ENCODE measurements around the gene GNB1L.

GNB1L gene

DNA sequence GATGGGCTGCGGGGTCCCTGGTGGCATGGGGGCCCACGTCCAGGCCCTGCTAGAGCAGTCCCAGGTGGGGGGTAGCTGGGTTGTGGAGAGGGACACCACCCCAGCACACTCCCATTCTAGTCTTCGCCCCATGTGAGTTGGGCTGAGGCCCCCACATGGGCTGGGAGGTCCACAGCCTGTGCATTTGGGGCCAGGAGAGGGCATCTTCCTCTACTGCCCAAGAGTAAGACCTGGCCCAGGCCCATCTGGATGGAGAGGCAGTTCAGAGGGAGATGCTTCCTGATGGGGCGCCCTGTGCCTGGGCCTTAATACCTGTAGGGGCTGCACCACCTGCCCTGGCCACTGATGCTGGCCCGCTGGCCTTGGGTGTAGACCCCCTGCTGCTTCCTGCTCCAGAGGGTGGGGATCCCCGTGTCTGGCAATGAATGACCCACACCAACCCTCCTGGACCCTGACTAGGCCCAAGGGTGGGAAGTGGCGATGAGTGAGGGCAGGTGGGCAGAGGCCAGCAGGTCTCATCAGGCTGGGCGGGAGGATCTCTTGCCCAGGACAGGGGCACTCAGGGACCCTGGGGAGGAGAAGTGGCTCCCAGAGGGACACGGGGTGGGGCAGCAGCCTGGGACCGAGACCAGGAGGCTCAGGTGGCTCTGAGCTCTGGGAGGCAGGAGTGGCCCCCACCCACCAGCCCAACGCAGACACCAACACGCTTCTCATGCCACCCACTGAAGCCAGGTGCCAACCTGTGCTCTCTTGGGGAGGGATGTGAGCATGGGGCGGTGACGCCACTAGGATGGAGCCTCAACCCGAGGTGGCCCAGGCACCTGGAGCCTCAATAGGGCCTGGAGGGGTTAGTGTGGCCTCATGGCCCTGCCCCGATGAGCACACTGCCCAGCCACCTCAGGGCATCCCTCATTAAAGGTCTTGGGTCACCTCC is 17.4 kb upstream of the GNB1L start:
- Histone ChIP-seq H3K14ac (ENCODE audit: low read length) (no peak overlapping the region), H3K79me1 (ENCODE audit: low read length) (peaks cover 2% of the 10 kb centered on the region), H2AFZ (ENCODE audit: insufficient read depth, low read length, poor library complexity) (no peak overlapping the region), H4K91ac (ENCODE audit: low read depth, low read length) (no peak overlapping the region), H3K4ac (ENCODE audit: low read depth, low read length) (no peak overlapping the region), H2AK5ac (ENCODE audit: low read length) (no peak overlapping the region), H3K79me2 (ENCODE audit: control insufficient read depth, insufficient read depth, low read length, poor library complexity) (no peaks in the 10 kb centered on the region), H2BK5ac (ENCODE audit: low read depth, low read length, poor library complexity) (no peak overlapping the region), H2BK12ac (ENCODE audit: low read length) (no peak overlapping the region), H3K9me3 (ENCODE audit: insufficient read depth, low read depth, low read length) (peaks cover 1% of the 10 kb centered on the region), H3K4me2 (ENCODE audit: low read length) (no peak overlapping the region), H3K36me3 (ENCODE audit: control insufficient read depth in 1 of 2, insufficient read depth in 2 of 2, low read length in 2 of 2) (no peaks in the 10 kb centered on the region), H4K8ac (ENCODE audit: low read depth, low read length) (no peak overlapping the region), H3K27me3 (ENCODE audit: insufficient read depth, low read length) (no peaks in the 10 kb centered on the region), H2BK120ac (ENCODE audit: insufficient read depth, low read length, poor library complexity) (no peak overlapping the region), H3K4me1 (ENCODE audit: control insufficient read depth in 1 of 2, insufficient read depth in 2 of 2, low read length in 2 of 2) (no peaks in the 10 kb centered on the region), H3K23ac (ENCODE audit: low read length) (no peak overlapping the region), H3K27ac (ENCODE audit: low read depth, low read length) (no peak overlapping the region), H3K4me3 (ENCODE audit: low read depth, low read length) (no peak overlapping the region), H4K12ac (ENCODE audit: low read depth, low read length) (no peak overlapping the region), H3K9ac (ENCODE audit: low read length) (no peak overlapping the region), H3K18ac (ENCODE audit: low read length) (no peak overlapping the region)
- WGBS (ENCODE audit: extremely low coverage, insufficient coverage, insufficient read length), result no CpG with 5 or more reads among the region's 16 CpGs
- DNase-seq, result no peak

GRCh38 chr22:19871023-19871844 is 16.6 kb upstream of the GNB1L start:
- Histone ChIP-seq H4K91ac (ENCODE audit: low read depth, low read length) (no peak overlapping the region), H3K4me1 (ENCODE audit: control insufficient read depth in 1 of 2, insufficient read depth in 2 of 2, low read length in 2 of 2) (no peaks in the 10 kb centered on the region), H2BK5ac (ENCODE audit: low read depth, low read length, poor library complexity) (no peak overlapping the region), H4K12ac (ENCODE audit: low read depth, low read length) (no peak overlapping the region), H3K23ac (ENCODE audit: low read length) (no peak overlapping the region), H3K27me3 (ENCODE audit: insufficient read depth, low read length) (no peaks in the 10 kb centered on the region), H3K79me1 (ENCODE audit: low read length) (peaks cover 2% of the 10 kb centered on the region), H3K9me3 (ENCODE audit: insufficient read depth, low read depth, low read length) (no peaks in the 10 kb centered on the region), H3K4ac (ENCODE audit: low read depth, low read length) (no peak overlapping the region), H3K9ac (ENCODE audit: low read length) (no peak overlapping the region), H3K79me2 (ENCODE audit: control insufficient read depth, insufficient read depth, low read length, poor library complexity) (no peaks in the 10 kb centered on the region), H2BK120ac (ENCODE audit: insufficient read depth, low read length, poor library complexity) (no peak overlapping the region), H3K18ac (ENCODE audit: low read length) (no peak overlapping the region), H2BK12ac (ENCODE audit: low read length) (peak overlapping the region; percentile 38), H3K27ac (ENCODE audit: low read depth, low read length) (no peak overlapping the region), H3K14ac (ENCODE audit: low read length) (peak overlapping the region; percentile 28), H3K4me3 (ENCODE audit: low read depth, low read length) (no peak overlapping the region), H4K8ac (ENCODE audit: low read depth, low read length) (no peak overlapping the region), H2AK5ac (ENCODE audit: low read length) (peak overlapping the region; percentile 35), H2AFZ (ENCODE audit: insufficient read depth, low read length, poor library complexity) (no peak overlapping the region), H3K4me2 (ENCODE audit: low read length) (no peak overlapping the region), H3K36me3 (ENCODE audit: control insufficient read depth in 1 of 2, insufficient read depth in 2 of 2, low read length in 2 of 2) (no peaks in the 10 kb centered on the region)
- WGBS (ENCODE audit: extremely low coverage, insufficient coverage, insufficient read length), result no CpG with 5 or more reads among the region's 19 CpGs
- no peak for DNase-seq

GRCh38 chr22:19870153-19871022 is 15.7 kb upstream of the GNB1L start:
- Histone ChIP-seq H3K9ac (ENCODE audit: low read length) (no peak overlapping the region), H3K4me3 (ENCODE audit: low read depth, low read length) (no peak overlapping the region), H2BK120ac (ENCODE audit: insufficient read depth, low read length, poor library complexity) (no peak overlapping the region), H2BK5ac (ENCODE audit: low read depth, low read length, poor library complexity) (no peak overlapping the region), H3K4ac (ENCODE audit: low read depth, low read length) (no peak overlapping the region), H3K4me1 (ENCODE audit: control insufficient read depth in 1 of 2, insufficient read depth in 2 of 2, low read length in 2 of 2) (no peaks in the 10 kb centered on the region), H2BK12ac (ENCODE audit: low read length) (peak overlapping the region; percentile 42), H2AK5ac (ENCODE audit: low read length) (peak overlapping the region; percentile 13), H4K91ac (ENCODE audit: low read depth, low read length) (peak overlapping the region; percentile 22), H3K79me1 (ENCODE audit: low read length) (peaks cover 2% of the 10 kb centered on the region), H3K27ac (ENCODE audit: low read depth, low read length) (no peak overlapping the region), H3K36me3 (ENCODE audit: control insufficient read depth in 1 of 2, insufficient read depth in 2 of 2, low read length in 2 of 2) (no peaks in the 10 kb centered on the region), H2AFZ (ENCODE audit: insufficient read depth, low read length, poor library complexity) (no peak overlapping the region), H3K27me3 (ENCODE audit: insufficient read depth, low read length) (no peaks in the 10 kb centered on the region), H3K9me3 (ENCODE audit: insufficient read depth, low read depth, low read length) (no peaks in the 10 kb centered on the region), H4K12ac (ENCODE audit: low read depth, low read length) (no peak overlapping the region), H4K8ac (ENCODE audit: low read depth, low read length) (no peak overlapping the region), H3K14ac (ENCODE audit: low read length) (peak overlapping the region; percentile 22), H3K4me2 (ENCODE audit: low read length) (no peak overlapping the region), H3K79me2 (ENCODE audit: control insufficient read depth, insufficient read depth, low read length, poor library complexity) (no peaks in the 10 kb centered on the region), H3K18ac (ENCODE audit: low read length) (no peak overlapping the region), H3K23ac (ENCODE audit: low read length) (no peak overlapping the region)
- no CpG with 5 or more reads among the region's 30 CpGs for WGBS (ENCODE audit: extremely low coverage, insufficient coverage, insufficient read length)
- peak in 1 of 2 donors; percentile 40 for DNase-seq

Measured in trophoblast cell (in vitro differentiated cells and primary cell).